ENCODE measurements around the gene TSR1. TPM values are rescaled to one million over a fixed set of nuclear protein-coding genes. Genes with fewer than 3 reads are reported as not detected.

TSR1 gene
- total RNA-seq, 1 donor from 2014 or later = 34.5 TPM

DNA sequence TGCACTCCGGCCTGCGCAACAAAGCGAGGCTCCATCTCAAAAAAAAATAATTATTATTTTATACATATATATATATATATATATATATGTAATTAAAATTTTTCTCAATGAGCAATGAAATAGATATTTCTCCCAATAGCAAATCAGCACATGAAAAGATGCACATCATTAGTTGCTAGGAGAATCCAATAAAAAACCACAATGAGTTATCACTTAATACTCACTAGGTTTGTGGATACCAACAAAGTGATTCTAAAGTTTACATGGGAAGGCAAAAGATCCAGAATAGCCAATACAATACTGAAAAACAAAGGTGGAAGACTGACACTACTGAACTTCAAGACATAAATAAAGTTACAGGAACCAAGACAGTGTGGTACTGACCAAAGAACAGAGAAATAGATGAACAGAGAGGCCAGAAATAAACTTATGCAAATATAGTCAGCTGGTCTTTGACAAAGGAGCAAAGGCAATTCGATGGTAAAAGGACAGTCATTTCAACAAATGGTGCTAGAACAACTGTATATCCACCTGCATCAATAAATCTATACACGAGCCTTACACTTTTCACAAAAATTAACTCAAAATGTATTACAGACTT lies 46.3 kb downstream of the TSR1 start:
- DNase-seq (ENCODE audit: low spot score) = no peak

DNA sequence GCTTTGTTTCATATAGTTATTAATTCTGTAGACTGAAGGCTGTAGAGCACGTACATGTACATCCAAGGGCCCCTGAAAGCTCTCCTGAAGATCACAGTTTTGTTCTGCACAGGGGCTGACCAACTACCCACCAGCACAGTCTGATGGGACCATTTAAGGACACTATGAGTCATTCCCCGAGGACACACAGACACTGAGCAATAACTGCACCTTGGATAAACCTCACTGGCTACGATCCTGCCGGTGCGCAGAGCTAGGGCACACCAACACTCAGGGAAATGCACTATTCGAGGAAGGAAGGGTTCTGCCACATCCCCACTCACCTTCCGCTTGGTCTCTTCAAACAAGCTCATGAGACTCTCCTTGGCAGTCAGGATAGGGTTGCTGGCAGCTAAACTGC lies 53.0 kb downstream of the TSR1 start:
- DNase-seq (ENCODE audit: low spot score) = no peak

DNA sequence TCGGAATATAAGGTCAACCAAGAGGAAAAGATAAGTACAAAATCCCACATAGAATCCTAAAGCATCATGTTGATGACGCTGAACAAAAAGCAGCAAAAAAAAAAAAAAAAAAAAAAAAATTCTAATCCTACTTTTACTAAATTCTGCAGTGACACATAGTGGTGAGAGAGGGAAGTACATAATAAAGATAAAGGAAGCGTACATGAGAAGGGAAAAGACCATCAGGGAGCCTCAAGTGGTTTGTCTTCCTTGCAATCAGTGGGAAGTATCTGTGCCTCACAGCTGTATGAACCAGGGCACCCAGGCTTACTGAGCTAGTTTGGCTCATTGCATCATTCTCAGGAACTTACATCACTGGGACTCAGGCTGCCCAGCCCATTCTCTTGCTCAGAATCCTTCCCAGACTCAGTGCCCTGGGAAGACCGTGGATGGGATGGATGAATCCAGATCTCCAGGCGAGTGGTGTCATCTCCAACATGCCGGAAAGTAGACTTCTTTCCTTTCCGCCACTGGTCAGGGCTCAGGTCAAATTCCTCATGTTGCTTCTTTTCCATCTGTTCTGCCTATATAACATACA lies 53.9 kb downstream of the TSR1 start:
- DNase-seq (ENCODE audit: low spot score) = no peak

DNA sequence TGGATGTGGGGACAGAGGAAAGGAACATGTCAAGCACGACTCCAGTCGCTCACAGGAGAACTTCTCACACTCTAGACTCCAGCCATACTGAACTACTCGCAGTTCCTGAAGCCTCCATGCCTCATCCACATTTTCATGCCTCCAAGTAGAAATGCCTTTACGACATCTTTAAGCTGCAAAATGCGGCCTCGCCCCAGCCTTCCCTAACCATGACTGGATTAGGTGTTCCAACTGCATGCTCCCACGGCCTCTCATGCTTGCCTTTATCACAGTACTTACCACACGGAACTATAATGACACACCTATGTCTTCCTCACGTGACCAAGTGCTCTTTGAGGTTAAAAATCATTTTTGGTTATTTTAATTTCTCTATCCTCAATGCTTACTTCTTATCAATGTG lies 56.5 kb downstream of the TSR1 start:
- no peak for DNase-seq (ENCODE audit: low spot score)

DNA sequence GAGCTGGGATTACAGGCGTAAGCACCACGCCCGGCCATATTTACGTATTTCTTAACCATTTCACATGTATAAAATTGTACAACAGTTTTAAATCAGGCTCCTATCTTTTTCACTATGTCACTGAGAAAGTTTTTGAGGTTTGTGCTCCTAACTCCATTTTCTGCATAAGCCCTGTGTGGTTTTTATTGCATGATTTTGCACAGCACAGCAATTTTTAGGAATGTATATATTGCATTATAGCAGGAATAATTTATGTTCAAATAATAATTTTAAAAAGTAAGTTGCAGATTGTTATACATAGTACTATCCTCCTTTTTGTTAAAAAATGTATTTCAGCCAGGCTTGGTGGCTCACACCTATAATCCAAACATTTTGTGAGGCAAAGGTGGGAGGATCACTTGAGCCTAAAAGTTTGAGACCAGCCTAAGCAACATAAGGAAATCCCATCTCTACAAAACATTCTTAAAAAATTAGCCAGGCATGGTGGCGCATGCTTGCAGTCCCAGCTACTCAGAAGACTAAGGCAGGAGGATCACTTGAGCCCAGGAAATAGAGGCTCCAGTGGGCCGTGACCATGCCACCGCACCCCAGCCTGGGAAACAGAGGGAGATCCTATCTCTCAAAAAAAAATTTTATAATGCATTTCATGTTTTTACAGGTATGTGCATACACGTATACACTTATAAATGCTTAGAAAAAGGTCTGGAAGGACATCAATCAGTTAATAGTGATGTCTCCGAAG lies 58.7 kb downstream of the TSR1 start:
- no peak for DNase-seq (ENCODE audit: low spot score)

DNA sequence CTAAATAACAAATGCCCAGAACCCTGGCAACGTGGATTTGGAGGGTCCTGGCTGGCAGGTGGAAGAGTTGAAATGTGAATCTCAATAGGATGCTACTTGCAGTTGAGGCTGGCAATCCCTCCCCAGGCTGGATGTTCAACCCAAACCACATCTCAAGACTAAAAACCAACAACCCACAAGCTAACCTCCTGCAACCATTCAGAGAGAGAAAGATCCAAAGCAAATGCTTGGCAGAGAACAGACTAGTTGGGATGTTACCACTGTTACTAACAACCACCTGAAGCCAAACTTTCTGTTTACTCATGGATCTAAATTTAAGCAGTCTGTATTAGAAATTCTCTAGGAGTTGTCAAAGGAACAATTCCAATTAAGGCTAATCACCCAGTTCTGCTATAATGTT lies 60.5 kb downstream of the TSR1 start:
- no peak for DNase-seq (ENCODE audit: low spot score)

DNA sequence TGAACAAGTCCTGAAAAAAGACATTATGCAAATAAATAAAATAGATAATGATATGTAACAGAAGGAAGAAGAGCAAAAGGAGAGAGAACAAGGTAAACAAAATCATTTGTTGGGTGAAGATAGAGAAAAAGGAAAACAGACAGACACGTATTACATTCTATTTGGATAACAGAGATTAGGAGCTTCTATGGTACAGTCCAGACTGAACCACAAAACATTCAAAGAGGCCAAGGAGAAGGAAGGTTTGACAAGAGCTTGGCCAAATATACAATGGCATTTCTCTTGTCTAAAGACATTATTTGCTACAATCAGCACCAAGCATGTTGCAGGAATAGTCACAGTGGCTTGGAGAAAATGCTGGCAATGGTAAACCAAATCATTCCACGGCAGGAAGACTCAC lies 61.8 kb downstream of the TSR1 start:
- no peak for DNase-seq (ENCODE audit: low spot score)

Other genes with a start within 250 kb of the TSR1 start
- gene SMG6, start 32.7 kb downstream of the TSR1 start, total RNA-seq = 31.9 TPM
- 10.0 TPM for gene SRR, start 32.5 kb downstream of the TSR1 start, total RNA-seq
- gene SGSM2, start 1.0 kb upstream of the TSR1 start, total RNA-seq = 35.6 TPM
- gene MNT, start 64.6 kb upstream of the TSR1 start, total RNA-seq = 34.9 TPM
- 25.3 TPM for gene METTL16, start 175.4 kb upstream of the TSR1 start, total RNA-seq

Data from mesenteric fat pad (tissue), 1 donor.